Retina (tissue), 1 donor: Measurements from ENCODE around the gene STARD13.
"Not testable (repeated sequence)": the region's sequence is repeated elsewhere in the genome, so short reads cannot be mapped to it uniquely, and the experiment has no call there.

Source experiments
- DNase-seq: peaks from one replicate; pipeline ENCODE4 v3.0.0-alpha.2; 2016

Gene STARD13

GRCh38 chr13:33193428-33193974 is 92.1 kb downstream of the STARD13 start:
- no peak for DNase-seq

GRCh38 chr13:33191425-33192210 is 93.9 kb downstream of the STARD13 start:
- DNase-seq: no peak

GRCh38 chr13:33189470-33189869 is 96.1 kb downstream of the STARD13 start:
- DNase-seq: no peak

DNA sequence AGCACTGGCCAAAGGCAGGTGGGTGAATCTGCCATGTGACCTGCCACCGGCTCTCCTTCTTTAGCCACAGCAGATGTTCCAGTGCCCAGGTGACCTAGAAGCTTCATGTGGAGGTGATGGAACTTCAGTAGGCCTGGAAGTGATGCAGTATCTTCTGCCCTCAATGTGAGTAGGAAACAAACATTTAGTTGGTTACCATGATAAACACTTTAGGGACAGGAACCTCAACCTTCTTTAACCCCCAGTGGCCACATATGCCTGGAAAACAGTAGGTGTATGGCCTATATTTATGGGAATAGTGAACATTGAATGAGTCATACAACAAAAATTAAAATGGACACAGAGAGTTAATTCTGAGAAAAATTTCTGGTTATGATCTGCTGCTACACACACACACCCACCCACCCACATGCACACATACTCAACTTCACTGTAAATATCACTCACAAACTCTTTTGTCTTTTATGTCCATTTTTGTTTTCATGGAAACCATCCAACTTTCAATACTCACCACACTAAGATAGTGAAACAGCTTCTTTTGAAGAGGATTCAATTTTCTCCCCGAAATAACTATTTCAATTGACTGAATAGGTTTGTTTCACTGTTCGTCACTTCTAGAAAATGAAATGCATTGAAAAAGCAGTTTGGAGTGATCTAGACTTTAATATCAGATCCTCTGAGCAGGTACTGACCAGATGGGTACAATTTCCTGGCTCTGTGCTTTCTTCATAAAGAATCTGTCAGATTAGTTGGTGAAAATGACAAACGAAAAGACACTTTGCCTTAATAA is 97.3 kb downstream of the STARD13 start:
- no peak for DNase-seq

DNA sequence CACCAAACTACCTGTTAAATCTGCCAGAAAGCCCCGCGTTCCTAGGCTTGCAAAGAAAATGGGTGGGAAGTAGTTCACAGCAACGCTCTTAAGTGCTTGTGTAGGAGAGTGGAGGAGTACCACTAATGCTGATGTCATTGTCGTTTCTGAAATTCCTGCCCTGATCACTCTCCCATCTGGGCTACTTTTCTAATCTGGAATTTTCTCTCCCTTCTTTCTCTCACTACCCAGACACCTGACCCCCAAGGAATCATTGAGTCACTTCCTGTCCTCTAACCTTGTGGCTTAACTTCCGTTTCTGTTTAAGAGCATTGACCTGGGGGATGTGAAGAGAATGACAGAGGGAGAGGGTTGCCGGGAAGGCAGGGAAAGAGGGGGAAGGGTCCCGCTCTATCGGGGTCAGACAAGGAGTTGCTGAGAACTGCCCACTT is 98.7 kb downstream of the STARD13 start:
- DNase-seq: no peak

DNA sequence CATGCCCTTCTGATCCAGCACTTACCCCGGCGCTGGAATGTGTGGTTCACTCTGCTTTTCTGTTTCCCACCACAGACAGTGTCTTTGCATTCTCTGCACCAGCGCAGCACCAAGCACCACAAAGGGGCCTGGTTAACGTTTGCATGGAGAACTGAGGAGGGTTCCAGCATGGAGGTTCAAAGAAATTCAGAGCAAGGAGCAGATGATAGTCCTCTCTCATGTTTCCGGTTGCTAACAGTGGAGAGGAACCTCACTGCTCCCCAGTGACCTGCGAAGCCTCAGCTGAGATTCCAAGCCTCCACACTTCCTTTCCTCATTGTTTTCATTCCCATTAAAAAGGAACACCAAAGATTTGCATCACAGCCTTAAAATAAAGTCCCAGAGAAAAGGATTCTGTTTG is 99.7 kb downstream of the STARD13 start:
- DNase-seq: no peak

DNA sequence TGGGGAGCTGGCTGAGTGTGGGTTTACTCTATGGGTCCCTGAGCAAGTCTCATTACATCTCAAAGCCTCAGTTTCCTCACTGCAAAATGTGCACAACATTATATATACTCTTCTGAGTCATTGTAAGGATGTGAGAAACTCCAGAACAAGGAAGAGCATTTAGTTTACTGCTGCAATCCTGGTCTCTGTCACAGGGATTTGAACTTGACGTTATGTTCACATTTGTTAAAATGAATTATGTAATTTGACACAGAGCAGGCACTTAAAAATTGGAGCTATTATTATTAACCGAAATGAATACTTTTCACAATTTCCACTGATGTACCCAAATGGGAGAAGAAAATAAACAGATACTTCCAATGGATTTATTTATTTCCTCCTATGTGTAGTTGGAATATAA is 101.0 kb downstream of the STARD13 start:
- DNase-seq: no peak

DNA sequence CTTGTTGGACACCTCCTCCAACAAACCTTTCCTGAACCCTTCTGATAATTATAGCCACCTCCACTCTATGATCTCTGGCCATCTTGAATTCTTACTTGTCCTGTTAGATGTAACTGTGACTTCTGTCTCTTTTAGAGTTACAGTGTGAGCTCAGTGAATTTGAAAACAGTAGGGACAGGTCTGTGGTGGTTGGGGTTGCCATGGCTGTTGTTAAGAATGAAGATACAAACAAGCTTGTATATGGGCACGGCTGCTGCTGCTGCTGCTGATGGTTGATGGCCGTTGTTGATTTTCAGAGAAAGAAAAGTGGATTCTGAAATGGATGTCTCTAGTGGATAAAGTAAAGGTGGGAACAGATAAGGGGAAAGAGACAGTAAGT is 101.5 kb downstream of the STARD13 start:
- no peak for DNase-seq

GRCh38 chr13:33183431-33184111 is 102.0 kb downstream of the STARD13 start:
- DNase-seq: no peak

DNA sequence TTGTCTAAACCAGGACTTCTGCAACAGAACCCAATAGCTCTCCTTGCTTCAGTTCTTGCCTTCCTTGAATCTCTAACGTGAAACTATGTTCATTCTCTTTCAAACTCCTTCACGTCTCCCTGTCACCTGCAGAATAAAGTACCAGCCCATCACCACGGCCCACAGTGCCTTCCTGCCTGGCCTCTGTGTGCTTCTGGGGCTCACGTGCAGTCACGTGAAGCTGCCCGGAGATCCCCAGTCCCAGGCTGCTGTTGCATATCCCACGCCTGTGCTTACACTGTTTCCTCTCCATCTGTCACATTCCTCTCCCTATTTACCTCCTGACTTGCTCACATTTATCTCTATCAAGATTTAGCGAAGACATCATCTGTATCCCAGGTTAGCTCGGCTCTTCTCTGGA is 102.8 kb downstream of the STARD13 start:
- no peak for DNase-seq

- no peak for DNase-seq
Measured at GRCh38 chr13:33181264-33181663, 104.3 kb downstream of the STARD13 start.

DNA sequence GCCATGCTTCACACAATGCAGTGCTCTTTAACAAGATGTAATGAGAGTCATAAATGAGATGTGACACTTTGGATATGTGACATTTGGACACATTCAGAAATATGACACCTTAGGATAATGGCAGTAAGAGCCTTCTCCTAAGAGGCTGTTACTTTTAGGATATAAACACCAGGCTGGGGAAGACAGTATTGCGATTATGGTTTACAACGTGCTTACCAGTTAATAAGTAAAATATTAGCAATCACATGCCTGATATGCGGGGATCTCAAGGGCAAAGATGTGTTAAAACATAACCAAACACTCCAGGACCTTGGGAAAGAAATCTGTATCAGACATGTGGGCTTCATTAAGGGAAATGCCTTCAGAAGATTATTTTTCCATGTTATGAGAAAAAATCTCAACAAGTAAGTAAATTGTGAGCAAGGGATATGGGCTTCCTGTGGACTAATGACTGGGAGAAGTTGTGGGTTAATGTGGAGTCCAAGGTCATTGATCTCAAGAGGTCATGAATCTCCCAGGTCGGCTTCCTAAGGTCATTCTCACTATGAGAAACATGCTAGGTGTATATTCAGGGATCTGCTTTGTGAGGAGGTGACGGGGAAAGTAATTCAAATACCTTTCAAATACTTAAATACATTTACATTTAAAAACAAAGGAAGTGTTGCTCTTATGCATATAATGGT is 105.3 kb downstream of the STARD13 start:
- DNase-seq: no peak

DNA sequence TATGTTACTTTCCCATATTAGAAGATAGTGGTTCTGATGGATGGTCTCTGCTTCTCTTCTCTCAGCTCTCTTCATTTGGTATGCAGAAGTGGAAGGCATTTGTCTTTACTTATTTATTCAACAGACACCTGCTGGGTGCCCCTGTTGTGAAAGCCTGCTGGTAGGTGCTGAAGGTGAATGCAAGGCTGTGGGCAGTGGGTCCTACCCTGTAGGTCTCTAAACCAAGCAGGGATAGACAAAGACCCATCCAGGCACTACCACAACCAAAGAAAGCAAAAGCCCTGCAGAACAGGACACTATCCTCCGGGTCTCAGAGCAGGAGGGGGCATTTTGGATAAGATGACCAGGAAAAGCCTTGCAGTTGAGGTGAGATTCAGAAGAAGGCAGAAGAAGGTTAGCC is 106.1 kb downstream of the STARD13 start:
- no peak for DNase-seq

DNA sequence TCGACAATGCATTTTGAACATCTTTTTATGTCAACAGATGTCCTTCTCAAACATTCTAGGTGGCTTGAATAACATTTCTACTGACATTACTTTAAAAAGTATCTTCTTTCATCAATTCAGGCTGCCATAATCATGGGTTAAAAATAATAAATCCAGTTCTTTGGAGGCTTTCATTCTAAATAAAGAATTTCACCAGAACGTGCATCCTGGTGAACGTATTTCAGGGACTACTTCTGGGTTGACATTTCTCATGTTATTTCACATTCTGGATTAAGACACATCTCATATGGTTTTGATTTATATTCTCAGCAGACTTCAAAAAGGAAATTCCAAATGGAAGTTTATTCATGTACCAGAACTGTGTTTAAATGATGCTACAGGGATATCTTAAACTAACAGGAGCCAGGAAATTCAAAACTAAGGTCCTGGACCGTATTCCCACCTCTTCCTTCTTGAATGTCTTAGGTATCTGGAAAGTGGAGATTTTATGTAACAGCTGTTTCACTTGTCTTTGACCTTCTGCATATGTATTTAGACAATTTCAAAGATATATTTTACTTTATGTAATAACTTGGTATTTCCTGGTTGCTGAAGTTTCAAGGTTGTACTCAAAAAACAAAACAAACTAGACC is 107.2 kb downstream of the STARD13 start:
- no peak for DNase-seq

DNA sequence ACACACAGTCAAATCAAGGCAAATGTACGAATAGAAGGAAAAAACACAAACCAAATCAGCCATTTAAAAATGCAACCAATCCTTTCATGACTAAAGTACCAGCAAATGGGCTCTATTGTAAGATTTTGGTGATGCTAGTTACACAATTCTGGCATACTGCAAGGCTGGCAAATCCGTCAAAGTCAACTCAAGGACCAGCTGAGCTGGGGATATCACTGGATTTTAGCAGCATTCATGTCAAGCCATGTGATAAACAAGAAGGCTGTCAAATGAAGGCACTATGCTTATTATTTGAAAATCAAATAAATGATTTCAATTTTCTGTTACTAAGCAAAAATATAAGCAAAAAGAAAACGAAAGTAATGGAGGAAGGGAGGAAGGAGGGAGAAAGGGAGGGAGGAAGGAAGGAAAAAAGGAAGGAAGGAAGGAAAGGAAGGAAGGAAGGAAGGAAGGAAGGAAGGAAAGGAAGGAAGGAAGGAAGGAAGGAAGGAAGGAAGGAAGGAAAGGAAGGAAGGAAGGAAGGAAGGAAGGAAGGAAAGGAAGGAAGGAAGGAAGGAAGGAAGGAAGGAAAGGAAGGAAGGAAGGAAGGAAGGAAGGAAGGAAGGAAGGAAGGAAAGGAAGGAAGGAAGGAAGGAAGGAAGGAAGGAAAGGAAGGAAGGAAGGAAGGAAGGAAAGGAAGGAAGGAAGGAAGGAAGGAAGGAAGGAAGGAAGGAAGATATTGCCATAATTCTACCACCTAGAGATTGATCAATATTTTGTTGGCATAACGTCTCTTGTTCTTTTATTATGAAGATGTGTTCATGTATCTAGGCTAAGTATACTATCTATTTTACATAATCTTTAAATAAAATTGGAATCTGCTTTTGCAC is 108.0 kb downstream of the STARD13 start:
- DNase-seq: not testable (repeated sequence)

- no peak for DNase-seq
Measured at GRCh38 chr13:33176526-33176925, 109.0 kb downstream of the STARD13 start.

GRCh38 chr13:33175991-33176390 is 109.6 kb downstream of the STARD13 start:
- no peak for DNase-seq

GRCh38 chr13:33174931-33175330 is 110.6 kb downstream of the STARD13 start:
- no peak for DNase-seq

GRCh38 chr13:33174491-33174890 is 111.1 kb downstream of the STARD13 start:
- peak; percentile 16 for DNase-seq

DNA sequence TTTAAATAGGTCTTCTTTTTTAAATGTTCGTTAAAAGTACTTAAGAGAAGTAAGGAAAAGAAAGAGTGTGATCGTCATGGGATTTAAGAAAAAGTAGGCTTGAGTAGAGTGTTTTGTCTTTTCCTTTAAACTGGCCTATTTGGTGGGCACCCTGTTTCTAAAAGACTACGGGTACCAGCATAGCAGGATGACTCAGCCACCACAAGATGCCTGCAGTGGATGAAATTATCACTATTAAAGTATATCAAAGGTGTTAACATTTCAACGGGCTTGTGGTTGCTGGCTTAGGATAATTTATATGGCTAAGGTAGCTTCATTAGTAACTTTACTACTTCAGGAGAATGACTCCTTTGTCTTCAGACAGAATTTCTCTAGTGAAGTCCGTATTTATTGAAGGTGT is 112.6 kb downstream of the STARD13 start:
- DNase-seq: no peak

- DNase-seq: no peak
Measured at GRCh38 chr13:33172400-33172799, 113.2 kb downstream of the STARD13 start.
